HG03439 (cell line): Measurements from ENCODE around the gene BGLAP.

Experiments used
- ATAC-seq: cut with Tn5 transposase; IDR thresholded peaks from one replicate; pipeline ENCODE4 v1.9.1; 2021; ENCODE audit warnings: mild to moderate bottlenecking, moderate library complexity; ENCODE audit not compliant: unreplicated experiment

Gene BGLAP

DNA sequence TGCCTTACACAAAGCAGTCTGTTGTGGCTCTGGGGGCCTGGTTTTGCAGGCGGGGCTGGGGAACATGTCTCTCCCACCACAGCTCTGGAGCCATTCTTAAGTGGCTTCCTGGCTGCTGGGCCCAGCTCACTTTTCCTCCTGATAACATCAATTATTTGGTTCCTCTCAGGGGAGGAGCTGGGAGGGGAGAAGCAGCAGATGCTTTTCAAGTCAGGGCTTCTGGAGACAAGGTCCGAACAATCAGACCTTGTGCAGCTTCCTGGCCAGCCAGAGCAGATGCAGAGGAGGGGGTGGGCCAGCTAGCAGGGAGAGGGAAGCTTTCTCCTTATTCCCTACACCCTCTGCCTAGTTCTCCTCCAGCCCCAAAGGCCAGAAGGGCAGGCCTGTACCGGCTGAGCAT lies 9.5 kb downstream of the BGLAP start:
- ATAC-seq = no peak

DNA sequence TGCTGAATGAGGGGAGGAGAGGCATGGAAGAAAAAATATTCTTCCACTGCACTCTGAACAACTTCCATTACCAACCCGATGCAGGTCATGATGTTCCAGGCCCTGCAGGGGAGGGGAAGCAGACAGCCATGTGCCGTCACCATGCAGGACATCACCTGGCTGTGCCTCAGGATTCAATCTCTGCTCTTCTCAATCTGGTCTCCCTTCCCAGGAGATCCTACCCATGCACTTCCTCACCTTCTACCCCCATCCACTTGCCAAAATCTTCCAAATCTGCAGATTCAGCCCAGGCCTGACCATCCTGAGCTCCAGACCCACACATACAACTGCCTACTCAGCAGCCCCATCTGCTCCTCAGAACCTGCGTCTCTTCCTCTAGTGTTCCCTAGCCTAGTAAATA lies 11.7 kb downstream of the BGLAP start:
- ATAC-seq = no peak

DNA sequence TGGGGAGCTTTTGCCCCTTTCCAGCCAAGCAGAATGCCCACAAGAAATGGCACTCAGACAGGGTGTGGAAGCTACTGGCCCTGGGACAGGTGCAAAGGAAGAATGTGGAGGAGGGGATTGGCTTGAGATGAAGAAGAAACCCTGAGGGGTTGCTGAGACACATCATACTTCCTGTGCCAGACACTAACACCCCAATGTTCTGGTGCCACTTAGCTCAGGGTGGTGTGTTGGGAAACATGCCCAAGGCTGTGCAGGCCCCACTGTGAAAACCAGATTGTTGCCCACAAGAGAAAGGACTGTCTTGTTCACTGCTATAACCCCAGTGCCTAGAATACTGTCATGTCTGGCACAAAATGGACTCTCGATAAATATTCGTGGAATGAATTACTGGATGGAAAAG lies 15.7 kb downstream of the BGLAP start:
- no peak for ATAC-seq

DNA sequence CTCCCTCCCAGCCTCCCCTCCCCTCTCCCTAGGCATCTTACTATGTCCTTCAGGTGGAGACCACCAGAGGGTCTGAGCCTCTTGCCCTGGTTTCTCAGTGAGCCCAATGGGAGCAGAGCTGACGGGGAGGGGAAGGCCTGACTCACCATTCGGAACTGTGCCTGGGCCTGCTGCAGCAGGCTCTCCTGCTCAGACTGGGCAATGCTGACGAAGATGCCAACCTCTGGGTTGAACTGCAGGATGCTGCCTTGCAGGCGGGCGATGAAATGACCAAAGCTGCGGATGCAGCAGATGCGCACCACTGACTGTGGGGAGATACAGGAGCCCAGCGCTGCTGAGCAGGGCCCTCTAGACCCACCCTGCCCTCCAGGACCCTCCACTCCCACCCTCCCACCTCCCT lies 16.9 kb downstream of the BGLAP start:
- ATAC-seq = no peak

DNA sequence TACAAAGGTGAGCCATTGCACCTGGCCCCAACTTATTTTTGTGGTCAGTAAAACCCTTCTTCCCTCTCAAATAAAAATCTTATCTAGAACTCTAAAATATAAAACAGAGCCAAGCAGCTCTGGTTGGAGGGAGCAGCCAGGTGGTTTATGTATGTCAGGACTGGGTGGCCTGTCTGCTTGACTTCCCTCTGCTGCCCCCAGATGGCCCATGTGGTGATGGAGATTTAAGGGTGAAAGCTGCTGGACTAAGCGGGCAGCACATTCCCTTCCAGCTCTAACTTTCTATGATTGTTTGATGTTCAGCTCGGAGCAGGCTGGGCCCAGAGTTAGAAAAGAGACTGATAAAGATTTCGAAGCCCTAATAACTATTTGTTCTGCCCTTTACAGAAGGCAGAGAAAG lies 17.8 kb downstream of the BGLAP start:
- ATAC-seq = no peak

DNA sequence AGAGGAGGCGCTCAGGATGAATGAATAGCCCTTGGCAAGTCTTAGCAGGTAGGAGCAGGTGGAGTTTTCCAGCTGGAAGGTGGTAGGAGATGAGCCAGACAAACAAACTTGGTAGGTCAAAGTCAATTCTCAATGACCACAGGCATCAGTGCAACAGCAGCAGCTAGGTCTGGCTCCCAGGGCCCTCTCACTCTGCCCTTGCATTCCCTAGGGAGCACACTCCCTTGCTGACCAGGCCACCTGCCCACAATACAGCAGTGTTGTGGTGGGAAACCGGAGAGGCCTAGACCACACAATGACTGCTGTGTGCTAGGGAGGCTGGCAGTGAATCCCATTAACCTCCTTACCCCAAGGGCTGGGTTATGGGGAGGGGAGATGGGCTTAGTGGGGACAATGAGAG lies 18.9 kb downstream of the BGLAP start:
- no peak for ATAC-seq

DNA sequence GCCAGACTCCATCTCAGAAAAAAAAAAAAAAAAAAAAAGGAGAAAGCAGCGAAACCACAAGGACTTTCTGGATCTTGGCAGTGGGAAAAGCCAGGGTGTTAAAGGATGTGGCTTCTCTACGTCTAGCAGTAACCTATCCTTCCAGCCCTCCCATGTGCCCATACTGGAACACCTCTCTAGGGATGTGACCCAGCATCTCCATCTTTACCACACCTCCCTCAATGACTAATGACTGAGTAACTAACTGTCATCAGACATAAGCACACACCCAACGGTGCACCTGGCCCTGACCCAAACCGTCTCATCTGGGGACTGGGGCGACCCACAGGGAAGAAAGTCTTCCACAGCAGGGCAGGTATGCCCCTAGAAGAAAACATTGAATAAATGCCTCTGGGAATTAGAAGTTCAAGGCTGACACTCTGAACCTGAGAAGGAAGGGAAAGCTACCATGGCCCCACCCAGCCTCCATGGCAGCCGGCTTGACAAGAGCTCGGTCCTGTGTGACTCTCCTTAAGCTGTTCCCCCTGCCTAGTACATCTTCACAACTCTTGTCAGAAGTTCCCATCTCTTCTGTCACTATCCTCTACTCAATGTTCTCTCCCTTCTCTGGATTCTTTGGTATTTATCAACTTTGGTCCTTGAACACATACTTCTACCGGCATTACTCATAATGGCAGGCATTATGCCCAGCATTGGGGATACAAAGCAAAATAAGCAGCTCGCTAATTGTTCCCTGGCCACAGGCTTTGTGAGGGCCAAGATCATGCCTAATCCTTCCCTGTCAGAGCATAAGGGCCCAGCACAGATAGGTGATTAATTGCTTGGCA lies 20.7 kb downstream of the BGLAP start:
- no peak for ATAC-seq

DNA sequence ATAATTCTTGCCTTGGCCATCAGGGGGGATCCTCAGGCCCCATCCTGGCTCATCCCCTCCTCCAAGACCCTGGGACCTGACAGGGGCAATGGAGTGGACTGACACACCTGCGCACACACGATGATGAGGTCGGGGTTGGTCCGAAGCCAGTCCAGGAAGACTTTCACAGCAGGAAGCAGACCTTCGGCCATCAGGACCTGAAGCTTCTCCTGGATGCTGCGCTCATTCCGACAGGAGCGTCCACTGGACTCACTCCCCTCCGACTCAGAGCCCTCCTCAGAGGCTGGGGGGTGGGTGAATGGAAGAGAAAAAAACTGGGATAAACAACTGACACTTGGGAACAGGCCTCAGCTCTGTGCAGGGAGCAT lies 21.3 kb downstream of the BGLAP start:
- ATAC-seq = no peak

DNA sequence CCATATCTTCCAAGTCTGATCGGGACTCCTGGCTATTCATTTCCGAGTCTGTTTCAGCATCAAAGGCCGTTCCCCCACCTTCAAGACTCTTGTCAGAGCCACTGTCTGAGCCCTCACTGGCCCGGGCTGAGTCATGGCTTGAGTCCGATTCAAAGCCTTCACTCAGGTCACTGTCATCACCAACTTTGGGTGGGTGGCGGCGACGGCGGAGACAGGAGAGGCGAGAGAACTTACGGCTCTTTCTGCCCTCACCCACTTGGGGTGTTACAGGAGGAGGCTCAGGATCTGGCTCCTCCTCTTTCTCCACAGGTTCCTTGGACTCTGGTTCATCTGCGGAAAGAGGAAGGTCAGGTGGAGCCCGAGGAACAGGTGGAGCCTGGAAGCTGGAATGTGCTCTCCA lies 24.1 kb downstream of the BGLAP start:
- ATAC-seq = no peak

DNA sequence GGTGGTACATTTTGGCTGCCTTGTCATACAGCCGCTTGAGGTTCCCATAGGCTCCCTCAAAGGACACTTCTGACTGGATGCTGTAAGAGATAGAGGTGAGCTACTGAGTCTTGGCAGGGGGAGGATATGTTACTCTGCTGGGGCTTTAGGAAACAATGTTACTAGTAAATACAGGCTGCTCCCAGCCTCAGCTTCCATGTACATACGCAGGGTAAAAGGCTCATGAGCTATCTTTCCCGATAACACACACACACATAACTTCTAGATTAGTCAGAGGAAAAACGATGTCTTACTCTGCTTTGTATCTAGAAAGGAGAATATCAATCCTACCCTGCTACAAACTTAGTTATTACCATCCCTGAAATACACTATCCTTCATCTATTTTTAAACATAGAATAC lies 26.4 kb downstream of the BGLAP start:
- ATAC-seq = no peak

DNA sequence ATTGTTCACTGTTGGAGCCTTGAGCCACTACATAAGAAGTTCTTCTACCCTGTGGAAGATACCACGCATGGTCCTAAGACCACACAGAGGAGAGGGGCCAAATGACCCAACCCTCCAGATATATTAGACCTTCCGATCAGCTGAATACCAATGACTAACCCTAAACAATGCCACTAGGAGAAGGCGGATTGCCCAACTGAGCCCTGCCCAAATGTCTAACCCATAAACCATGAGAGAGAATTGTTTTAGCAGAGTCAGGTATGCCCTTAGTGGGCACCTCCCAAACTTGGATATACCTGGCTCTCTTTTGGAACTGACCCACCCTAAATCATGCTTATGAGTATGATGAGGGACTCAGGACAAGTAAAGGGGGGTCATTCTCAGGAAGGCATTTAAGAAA lies 28.3 kb downstream of the BGLAP start:
- ATAC-seq = no peak

DNA sequence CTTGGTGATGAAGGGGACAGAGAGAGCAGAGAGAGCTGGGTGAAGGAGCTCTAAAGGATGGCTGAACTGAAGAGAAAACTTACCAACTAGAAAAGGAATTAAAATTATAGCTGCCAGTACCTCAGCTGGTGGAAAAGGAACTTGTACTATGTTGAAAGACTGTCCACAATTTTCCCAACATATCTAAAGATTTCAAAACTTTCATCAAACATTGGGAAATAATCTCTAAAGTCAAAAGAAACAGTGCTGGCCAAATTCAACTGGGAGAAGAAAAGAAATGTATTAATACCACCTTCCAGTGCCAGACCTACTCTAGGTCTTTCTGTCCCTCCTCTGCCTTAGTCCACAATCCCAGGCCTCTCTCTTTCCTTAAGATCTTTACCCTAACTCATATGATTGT lies 34.5 kb downstream of the BGLAP start:
- no peak for ATAC-seq

DNA sequence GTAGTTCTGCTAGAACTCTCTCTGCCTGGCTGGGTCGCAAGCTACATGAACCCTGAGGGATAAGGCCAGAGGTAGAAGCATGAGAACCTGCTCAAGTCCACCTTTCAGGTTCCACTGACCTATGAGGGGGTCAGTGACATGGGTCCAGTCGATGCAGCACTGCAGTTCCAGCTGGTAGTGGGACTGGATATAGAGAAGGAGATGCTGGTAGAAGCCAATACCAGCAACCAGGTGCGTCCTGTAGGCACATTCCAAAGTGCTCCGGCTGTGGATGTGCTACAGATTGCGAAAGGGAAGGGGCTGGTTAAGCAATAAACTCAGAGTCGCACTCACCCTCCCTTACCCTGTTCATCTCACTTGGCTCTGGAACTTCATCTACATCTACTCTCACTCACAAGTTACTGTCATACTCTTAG lies 35.0 kb downstream of the BGLAP start:
- no peak for ATAC-seq

DNA sequence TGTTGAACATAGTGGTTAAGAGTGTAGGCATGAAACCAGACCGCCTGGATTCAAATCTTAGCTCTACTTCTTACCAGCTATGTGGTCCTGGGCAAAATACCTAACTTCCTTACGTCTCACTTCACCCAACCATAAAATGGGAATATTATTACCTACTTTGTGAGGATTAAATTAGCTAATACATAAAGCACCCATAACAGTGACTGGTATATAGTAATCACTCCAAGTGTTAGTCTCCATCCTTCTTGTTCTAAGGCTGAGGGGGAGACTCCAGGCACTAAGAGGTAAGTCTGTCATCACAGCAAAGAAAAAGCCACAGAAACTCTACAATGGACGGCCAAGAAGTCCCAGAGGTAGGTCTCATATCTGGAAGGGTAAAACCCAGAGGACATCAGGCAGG lies 37.9 kb downstream of the BGLAP start:
- no peak for ATAC-seq

DNA sequence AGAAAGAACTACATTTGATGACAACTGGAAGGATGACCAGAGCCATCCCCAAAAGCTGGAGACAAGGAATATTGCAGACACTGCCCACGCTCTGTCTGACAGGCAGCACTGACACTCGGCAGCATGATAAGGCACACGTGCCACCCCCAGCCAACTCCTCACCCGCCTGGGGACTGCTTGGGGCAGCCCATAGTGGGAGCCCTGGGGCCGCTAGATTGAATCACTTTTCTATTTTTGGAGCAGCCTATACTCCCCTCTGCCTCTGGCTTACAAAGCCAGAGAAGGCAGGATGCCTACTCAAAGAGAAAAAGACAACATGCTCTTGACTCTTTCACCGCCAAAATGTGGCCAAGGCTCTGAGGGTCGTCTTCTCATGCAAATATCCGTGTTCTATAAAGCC lies 39.3 kb downstream of the BGLAP start:
- no peak for ATAC-seq

DNA sequence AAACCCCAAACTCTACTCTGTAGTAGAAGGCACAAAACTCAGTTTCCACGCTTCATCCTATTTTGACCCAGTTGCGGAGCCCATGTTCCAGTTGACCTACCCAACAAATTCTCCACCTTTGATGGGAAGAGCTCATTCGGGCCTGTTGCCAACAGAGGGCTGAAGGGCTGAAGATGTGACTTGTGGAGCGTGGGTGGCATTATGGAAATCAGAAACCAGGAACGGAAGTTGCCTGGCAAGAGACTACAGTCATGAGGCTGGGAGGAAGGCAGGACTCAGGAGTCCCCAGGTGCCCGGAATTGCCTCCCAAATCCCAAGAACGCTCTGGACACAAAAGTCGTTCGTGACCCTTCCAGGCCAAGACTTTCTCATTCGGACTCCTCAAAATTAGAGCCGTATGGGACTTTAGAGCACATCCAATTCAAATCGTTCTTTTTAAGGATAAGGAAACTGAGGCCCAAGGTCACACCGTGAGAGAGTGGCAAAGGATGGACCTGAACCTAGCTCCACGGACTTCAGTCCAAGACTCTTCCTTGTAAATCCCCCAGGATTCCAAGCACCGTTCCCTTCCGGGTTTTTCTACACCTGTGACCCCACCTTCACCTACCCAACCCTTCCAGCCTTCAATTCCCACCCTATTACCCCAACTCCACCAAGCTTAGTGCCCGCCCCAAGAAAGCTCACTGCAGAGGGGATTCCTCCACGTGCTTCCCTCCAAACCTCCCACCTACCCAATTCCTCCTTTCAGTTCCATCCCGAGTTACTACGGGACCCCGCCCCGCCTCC lies 39.9 kb downstream of the BGLAP start:
- ATAC-seq = peak; percentile 11

DNA sequence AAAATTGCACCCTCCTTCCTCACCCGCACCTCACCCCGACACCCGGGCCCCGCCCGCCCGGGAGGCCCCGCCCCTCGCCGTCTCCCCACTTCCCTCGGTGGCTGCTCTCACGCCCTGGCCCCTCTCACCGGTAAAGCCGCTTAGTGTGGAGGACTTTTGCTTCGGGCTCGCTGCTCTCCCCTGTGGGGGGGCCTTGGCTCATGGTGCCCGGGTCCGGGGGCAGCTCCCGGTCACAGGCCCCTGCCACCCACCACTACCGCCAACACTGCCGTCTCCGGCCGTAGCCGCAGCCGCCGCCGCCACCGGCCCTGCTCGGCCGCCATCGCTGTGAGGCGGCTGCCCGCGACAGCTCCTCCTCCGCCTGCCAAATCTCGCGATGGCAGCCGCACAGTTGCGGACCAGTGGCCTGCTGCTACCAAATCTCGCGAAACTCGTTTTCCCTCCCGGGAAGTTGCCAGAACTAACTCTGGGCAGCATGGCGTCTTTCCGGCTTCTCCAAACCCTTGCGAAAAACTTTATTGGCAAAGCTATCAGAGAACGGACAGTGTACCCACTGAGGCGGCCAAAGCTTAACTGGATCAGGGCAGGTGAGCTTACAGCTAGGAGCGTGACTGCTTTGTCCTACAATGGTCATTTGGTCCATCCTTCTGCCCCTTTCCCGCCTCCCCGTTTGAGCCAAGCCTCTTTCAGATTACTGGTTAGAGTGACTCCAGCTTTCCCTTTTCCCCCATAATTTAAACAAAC lies 40.7 kb downstream of the BGLAP start, which contains the start of gene SMG5:
SMG5 (minus strand) TSS at position 347 of the 744 bp plus-strand sequence; CDS start at position 202, 145 bp downstream.
- ATAC-seq = peak; percentile 78

DNA sequence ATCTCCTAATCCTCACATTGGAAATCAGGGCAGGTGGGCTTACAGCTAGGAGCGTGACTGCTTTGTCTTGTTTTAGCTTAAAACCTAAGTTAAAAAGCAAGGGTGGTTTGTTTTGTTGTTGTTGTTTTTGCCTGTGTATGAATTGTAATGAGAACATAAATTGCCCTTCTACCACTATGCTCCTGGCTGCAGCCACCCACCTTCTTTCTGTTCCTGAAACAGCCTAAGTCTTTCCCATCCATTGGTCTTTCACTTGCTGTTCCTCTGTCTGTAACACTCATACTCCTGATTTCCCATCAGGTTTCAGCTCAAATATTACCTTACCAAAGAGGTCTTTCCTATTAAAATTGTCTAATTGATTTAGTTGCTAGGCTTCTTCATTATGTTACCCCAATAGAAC lies 41.5 kb downstream of the BGLAP start:
- no peak for ATAC-seq

DNA sequence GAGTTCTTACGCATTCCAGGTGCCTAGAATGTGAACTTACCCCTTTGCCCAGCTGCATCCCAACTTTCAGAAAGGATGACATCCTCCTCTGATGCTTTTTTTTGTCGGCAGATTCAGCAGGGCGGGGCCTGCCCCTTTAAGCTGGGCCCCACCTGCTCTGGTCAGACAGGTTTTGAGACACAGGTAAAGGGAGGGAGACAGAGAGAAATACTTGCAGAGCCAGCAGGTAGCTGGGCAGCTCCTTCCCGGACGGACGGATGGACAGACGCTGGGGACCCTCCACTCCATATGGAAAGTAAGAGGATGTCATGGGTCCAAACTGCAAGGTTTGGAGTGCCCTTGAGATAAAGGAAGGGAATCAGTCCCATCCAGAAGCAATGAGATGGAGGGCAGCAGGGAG lies 42.1 kb downstream of the BGLAP start, which contains the start of gene TMEM79:
TMEM79 (plus strand) TSS at position 214 of the 400 bp plus-strand sequence. CDS start 902 bp downstream, outside the sequence.
- no peak for ATAC-seq

DNA sequence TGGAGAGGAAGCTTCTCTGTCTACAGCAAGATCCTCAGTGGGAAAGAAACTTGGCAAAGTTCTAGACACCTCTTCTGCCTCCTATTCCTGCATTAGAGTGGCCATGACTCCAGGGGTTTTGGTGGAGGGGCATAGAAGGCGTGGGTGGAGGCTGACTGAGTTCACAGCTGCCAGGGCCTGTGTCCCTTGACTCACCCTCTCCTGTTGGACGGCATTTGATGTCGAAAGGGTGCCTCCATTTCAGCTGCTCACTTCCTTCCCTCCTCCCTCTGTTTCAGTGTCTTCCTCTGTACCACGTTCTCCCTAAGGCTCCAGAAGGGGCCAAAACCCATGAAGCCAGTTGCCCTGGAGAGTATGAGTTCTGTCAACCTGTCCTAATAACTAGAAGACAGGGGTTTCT lies 42.8 kb downstream of the BGLAP start:
- ATAC-seq = no peak

DNA sequence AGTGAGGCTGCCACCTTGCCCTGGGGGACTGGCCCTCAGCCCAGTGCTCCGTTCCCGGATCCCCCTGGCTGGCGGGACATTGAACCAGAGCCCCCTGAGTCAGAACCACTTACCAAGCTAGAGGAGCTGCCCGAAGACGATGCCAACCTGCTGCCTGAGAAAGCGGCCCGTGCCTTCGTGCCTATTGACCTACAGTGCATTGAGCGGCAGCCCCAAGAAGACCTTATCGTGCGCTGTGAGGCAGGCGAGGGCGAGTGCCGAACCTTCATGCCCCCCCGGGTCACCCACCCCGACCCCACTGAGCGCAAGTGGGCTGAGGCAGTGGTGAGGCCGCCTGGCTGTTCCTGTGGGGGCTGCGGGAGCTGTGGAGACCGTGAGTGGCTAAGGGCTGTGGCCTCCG lies 43.5 kb downstream of the BGLAP start:
- no peak for ATAC-seq
